RPMI8226 (cell line): ENCODE results near the gene MYO5B.

Source experiments
- DNase-seq: peaks from one replicate; pipeline ENCODE4 v3.0.0-alpha.2; 2015

MYO5B gene

DNA sequence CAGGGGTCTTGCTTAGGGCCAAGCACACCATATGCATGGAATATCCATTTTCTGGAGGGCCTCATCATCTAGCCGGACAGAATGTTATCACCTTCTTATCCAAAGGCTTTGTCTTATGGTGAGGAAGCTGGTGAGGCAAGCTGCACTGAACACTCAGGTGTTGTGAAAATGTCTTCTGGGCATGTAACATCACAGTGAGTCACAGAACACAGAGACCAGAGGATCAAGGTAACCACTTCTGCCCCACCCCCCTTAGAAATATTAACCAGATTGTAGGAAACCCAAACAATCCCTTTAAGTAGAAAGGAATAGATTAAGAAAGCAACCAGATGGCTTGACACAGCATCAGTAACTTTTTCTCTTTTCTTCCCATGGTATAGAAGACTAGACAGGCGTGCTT is 51.1 kb downstream of the MYO5B start:
- DNase-seq, result no peak

DNA sequence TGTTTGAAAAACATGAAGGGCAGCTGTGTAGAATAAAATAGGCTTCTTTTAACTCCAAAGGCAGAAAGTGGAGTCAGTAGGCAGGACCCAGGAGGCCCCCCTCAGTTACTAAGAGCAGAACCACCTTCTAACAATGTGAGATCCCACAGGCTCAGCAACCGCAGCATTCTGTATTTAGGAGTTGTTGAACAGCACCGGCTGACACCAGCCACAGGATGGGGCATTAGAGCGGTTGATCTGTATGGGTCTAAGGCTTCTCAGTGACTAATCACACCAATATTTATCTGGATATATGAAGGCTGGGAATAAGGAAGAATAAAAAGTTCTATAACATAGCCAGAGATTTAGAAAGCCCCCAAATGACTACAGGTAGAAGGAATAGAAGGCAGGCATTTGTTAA is 51.7 kb downstream of the MYO5B start:
- DNase-seq, result no peak

DNA sequence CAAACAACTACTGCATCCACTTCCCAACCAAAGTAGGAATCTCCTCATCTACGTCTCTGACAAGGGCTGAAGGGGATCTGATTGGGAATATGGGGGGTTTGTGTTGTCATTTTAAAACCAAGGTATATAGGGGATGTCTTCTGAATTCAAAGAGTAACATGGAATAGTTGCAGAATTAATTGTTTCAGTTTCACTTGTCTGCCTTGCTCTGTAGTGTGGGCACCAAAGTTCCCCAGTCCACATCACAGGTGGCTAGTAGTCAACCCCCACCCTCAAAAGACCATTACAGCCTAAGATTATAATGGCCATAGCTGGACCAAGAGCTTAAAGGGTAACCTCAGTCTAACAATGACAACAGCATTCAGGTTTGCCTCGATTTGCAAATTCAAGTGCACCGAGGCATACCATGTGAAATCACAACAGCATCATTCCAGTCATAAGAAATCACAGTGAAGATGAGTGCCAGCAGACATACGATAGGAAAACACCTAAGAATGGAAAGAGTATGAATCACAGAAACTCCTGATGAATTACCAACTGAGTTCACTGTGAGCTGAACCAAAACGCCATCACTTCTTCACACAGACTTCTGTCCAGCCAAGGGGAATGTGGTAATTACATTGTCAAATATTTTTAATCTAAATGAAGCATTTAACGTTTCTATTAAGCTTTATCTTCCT is 52.4 kb downstream of the MYO5B start:
- DNase-seq, result no peak

- DNase-seq, result no peak
These were observed 56.5 kb downstream of the MYO5B start for GRCh38 chr18:50138181-50139064.

DNA sequence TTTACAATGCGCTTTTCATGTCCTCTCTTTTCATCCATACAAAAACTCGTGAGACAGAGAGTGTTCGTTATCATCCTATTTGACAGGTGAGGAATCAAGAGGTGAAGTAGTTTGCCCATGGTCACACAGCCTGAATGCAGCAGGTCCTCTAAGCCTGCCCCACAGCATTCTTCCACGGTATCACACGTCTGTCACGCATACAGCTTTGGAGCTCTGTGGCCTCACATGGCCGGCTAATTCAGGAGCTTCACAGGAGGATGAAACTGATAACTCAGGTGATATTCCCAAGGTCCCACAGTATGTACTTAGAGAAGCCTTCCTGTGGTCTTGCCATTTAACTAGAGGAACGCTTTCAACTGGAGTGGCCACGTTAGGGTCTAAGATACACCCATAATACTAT is 59.0 kb downstream of the MYO5B start:
- DNase-seq, result no peak

- DNase-seq, result no peak
These were observed 61.4 kb downstream of the MYO5B start for GRCh38 chr18:50133526-50133925.

DNA sequence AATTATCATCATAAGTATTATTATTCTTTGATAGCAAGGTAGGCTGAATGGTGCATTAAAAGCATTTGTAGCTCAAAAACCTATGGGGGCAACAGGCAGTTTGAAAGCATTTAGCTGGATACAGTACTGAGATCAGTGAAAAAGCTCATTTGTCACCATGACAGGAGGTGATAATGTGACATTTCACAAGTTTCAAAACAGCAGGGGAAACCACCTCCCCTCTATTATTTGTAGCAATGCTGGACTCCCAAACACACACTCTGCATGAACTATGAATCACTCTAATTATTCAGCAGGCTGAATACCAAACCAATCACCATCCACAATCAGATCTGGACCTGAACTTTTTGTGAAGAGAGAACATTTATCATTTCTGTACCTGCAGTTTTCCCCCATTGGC is 63.4 kb downstream of the MYO5B start:
- no peak for DNase-seq

DNA sequence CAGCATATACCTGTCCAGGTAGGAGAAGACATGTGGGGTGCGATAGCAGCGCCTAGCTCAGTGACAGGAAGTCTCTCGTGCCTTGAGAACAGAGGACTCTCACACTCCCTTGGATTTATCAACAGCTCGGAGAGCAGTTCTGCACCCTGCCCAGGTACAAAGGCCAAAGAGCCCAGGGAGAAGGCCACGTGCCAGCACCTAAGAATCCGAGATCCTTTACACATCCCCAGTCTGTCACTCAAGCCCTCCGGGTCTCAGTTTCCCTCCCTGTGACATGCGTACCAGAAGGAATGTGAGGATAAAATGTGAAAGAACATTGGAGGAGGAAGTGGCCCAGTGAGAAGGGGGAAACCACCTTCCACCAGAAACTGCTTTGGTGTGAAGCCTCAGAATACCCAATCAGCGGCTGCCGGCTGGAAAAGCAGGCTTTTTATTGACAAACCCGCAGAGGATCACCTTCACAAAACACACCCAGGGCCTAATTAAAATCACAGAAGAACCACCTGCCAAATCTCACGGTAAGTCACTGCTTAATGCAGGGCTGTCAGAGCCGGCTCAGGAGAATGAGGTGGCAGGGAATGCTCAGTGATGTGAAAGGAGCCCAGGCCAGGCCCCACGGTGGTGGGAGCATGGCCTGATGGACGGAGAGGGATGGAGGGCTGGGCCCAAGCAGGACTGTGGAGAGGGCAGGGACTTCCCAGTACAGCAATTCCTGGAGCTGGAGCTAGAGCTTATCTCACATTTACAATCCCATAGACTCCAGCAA is 66.3 kb downstream of the MYO5B start:
- DNase-seq, result no peak

DNA sequence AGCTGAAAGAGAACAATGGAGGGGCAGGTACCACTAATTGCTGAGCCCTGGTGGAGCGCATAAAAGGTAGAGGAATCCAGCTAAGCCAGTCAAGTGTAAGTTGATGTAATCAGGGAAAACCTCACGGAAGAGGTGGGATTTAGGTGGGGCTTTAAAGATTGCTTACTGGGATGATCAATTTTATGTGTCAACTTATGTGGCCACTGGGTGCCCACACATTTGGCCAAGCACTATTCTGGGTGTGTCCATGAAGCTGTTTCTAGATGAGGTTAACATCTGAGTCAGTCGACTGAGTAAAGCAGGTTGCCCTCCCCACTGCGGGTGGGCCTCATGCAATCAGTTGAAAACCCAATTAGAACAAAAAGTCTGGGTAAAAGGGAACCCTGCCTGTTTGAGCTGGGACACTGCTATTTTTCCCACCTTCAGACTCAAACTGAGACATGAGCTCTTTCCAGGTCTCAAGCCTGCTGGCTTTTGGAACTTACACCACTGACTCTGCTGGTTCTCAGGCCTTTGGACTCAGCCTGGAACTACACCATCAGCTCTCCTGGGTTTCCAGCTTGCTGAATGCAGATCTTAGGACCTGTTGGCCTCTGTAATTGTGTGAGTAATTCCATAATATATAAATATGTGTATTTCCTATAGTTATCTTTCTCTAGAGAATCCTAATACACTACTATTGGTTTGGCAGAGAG is 67.3 kb downstream of the MYO5B start:
- DNase-seq, result no peak

GRCh38 chr18:50126471-50126870 is 68.5 kb downstream of the MYO5B start:
- DNase-seq, result no peak

DNA sequence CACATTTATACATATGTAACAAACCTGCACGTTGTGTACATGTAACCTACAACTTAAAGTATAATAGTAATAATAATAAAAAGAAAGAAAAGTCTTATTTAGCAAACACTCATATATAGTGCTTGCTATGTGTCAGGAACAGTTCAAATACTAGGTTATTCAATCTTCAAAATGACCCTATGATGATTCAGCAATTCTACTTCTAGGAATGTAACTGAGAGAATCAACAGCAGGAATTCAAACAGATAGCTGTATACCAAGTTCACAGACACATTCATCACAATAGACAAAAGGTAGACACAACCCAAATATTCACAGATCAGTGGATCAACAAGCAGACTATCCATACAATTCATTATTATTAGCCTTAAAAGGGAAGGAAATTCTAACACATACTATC is 69.5 kb downstream of the MYO5B start:
- no peak for DNase-seq

DNA sequence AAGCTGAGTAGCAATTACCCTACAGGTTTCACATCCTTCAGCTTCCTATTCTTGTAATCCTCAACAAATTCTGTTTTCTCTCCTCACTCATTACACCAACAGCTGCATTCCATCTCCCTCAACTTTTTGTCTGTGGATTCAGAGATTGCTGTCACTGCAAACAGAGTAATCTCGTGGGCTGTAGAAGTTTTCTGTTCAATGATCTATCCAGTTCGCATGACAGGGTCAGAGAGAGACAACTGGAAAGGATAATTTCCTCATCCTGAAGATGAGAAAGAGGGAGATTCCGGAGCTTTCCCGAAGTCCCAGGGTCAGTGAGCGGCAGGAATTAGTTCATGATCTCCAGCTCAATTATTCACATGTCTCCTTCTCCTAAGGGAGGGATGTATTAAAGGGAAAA is 75.7 kb downstream of the MYO5B start:
- DNase-seq, result no peak

DNA sequence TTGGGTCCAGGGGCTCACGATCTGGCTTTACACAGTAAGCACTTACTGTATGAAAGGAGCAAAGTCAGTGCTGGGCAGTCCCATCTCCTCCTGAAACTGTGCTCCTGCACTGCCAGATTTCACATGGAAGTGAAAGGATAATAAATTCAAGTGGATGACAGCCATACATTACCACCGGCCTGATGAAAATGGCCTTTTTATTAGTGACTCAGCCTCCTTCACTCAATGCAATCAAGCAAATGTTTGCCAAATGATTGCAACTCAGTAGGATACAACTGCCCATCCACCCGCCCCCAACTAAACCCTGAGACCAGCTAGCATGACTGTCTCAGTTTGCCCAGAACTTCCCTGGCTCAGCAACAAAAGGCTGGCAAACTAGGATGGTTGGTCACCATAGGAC is 77.1 kb downstream of the MYO5B start:
- DNase-seq, result no peak

GRCh38 chr18:50115095-50115494 is 79.9 kb downstream of the MYO5B start:
- no peak for DNase-seq

- no peak for DNase-seq
These were observed 80.5 kb downstream of the MYO5B start for GRCh38 chr18:50114448-50114847.

DNA sequence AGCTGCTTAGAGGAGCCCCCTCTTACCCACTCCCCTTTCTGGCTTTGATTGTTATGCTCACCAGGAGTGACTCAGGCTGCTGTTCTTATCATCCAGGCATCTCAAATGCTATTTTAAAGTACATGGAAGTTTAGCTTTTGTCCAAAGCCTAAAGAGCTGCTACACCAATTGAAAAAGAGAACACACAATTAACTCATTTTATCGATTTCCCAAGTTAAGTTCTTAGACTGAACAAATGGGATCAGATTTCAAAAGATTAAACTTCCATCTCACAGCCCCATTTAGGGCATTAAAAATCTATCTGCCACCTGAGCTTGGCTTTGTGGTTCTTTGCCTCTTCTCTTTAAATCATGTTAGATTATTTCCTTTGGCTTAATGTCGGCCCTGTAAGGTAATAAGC is 81.2 kb downstream of the MYO5B start:
- no peak for DNase-seq

GRCh38 chr18:50111398-50111797 is 83.5 kb downstream of the MYO5B start:
- DNase-seq, result no peak

- no peak for DNase-seq
These were observed 87.4 kb downstream of the MYO5B start for GRCh38 chr18:50107468-50107977.

DNA sequence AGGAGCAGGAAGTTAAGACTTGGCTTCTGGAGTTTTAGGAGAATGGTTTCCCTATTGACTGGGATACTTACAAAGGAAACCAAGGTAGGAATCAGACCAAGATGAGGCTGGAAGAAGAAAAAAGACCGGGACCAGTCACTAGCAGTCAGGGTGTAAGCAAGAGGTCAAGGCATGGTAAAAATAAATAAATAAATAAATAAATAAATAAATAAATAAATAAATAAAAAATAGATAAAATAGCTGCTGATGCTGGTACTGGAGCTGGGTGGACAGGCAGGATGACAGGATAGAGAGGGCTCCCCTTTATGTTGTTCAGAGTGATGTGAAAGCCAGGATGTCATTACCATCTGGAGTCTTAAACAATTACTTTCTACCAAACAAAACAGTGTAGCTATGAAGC is 89.9 kb downstream of the MYO5B start:
- no peak for DNase-seq

DNA sequence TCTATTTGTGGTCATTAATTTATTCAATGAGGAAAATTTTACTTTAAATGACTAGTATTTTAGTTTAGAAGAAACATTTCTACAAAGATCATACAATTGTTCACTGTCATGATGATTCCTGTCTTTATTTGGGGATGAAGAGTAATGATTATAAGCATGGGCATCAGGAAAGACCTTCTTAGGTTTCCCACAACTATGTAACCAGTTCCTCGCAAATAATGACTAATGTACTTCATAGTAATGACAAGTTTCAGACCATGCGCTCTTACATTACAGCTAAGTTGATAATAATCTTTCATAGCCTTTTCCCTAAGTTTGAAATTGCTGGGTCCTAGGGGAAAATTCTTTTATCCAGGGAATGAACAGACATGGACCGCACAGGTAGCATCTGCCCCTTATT is 90.5 kb downstream of the MYO5B start:
- DNase-seq, result no peak

- DNase-seq, result no peak
These were observed 95.1 kb downstream of the MYO5B start for GRCh38 chr18:50099725-50100407.

DNA sequence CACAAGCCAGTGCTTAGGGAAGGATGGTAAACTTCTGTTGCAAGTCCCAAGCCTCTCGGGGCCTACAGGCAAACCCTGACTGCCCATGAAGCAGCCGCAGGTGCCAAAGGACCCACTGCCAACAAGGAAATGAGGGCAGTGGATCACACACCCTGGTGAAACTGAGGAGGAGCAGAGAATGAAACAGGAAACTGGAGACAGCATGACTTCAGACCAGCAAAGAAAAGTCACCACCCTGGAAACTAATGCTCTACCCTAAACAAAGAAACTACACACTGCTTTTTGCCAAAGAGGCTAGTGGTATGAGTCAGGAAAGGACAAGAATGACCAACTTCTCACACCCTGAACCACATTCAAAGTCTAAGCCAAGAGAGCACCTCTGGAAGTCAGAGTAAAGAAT is 97.2 kb downstream of the MYO5B start:
- DNase-seq, result no peak
